AG10803 (cell line): ENCODE data around the gene GPS1.

Experiments used
- DNase-seq: peaks from one replicate; pipeline ENCODE4 v3.0.0; 2010; ENCODE audit warnings: low read depth
- H3K4me3 ChIP-seq: 2 replicates; pipeline ENCODE4 v1.5.1; 2011; ENCODE audit warnings: mild to moderate bottlenecking, low read length, control low read depth
- CTCF ChIP-seq: conservative IDR thresholded peaks from 2 replicates; pipeline ENCODE4 v1.5.1; 2011; ENCODE audit warnings: mild to moderate bottlenecking, low read length, control low read depth, inconsistent platforms

The GPS1 gene

GRCh38 chr17:82095777-82096708 lies 44.3 kb downstream of the GPS1 start:
- DNase-seq: no peak
- no peak for TF ChIP-seq CTCF
- H3K4me3 ChIP-seq: peak overlapping the region; percentile 72

GRCh38 chr17:82096709-82097183 lies 45.0 kb downstream of the GPS1 start:
- H3K4me3 ChIP-seq: peak overlapping the region; percentile 72
- no peak for TF ChIP-seq CTCF
- DNase-seq: no peak

- H3K4me3 ChIP-seq: peak overlapping the region; percentile 72
- DNase-seq: peak; percentile 63
- no peak for TF ChIP-seq CTCF
Observed at GRCh38 chr17:82097184-82097918, 45.7 kb downstream of the GPS1 start.

- no peak for DNase-seq
- H3K4me3 ChIP-seq: peak overlapping the region; percentile 72
- no peak for TF ChIP-seq CTCF
Observed at GRCh38 chr17:82097919-82098168, 46.1 kb downstream of the GPS1 start.

- peak; percentile 36 for TF ChIP-seq CTCF
- peak; percentile 95 for DNase-seq
- H3K4me3 ChIP-seq: peak within 1 kb of the TSS; percentile 72
Observed at GRCh38 chr17:82098169-82098938, 46.7 kb downstream of the GPS1 start, which contains the start of gene FASN. Gene FASN (minus strand): TSS chr17:82098236. CDS start chr17:82096445, 1,791 bp downstream.

GRCh38 chr17:82098939-82099763 lies 47.5 kb downstream of the GPS1 start:
- H3K4me3 ChIP-seq: peak overlapping the region; percentile 59
- no peak for TF ChIP-seq CTCF
- no peak for DNase-seq
